Activated CD8-positive, alpha-beta memory T cell treated with anti-CD3 and anti-CD28 coated beads, Interleukin-2, amount 10 ng/mL, durations not matched to agents 7 days and 5 days (primary cell): ENCODE data around the gene XPNPEP3. TPM values are rescaled to one million over a fixed set of nuclear protein-coding genes. Genes with fewer than 3 reads are reported as not detected.

Experiments used
- ATAC-seq: fragments of 150-1000 bp; cut with Tn5 transposase; one replicate; pipeline ENCODE4 v1.10.0; 2021; ENCODE audit warnings: moderate library complexity
- CTCF ChIA-PET: fragments of 350-600 bp; sonication (Branson Sonifier 250); formaldehyde crosslinking; loops from one replicate; lab custom pipeline; 2021; ENCODE audit warnings: antibody characterized with exemption; lab: Charles Lee
- DNase-seq: peaks from one replicate; pipeline ENCODE4 v3.0.0-alpha.2; 2020
- H3K27ac Mint-ChIP-seq: one replicate; pipeline ENCODE4 v1.8.0; 2021; ENCODE audit warnings: mild to moderate bottlenecking, mixed read lengths
- H3K27me3 Mint-ChIP-seq: one replicate; pipeline ENCODE4 v1.8.0; 2021; ENCODE audit warnings: mixed read lengths
- H3K36me3 Mint-ChIP-seq: one replicate; pipeline ENCODE4 v1.8.0; 2021; ENCODE audit warnings: mild to moderate bottlenecking, mixed read lengths
- H3K4me1 Mint-ChIP-seq: one replicate; pipeline ENCODE4 v1.8.0; 2021; ENCODE audit warnings: mixed read lengths
- H3K4me3 Mint-ChIP-seq: one replicate; pipeline ENCODE4 v1.8.0; 2021; ENCODE audit warnings: mild to moderate bottlenecking, moderate library complexity, mixed read lengths
- H3K9me3 Mint-ChIP-seq: one replicate; pipeline ENCODE4 v1.8.0; 2022; ENCODE audit warnings: low read depth, mixed read lengths
- total RNA-seq, 2 experiments: library from RNA; stranded (reverse); gene quantifications; one replicate each; pipeline ENCODE4 v1.2.3, GENCODE V29; 2021

XPNPEP3 gene
- total RNA-seq, 2 experiments from 2014 or later = 11.2 to 12.5 TPM

DNA sequence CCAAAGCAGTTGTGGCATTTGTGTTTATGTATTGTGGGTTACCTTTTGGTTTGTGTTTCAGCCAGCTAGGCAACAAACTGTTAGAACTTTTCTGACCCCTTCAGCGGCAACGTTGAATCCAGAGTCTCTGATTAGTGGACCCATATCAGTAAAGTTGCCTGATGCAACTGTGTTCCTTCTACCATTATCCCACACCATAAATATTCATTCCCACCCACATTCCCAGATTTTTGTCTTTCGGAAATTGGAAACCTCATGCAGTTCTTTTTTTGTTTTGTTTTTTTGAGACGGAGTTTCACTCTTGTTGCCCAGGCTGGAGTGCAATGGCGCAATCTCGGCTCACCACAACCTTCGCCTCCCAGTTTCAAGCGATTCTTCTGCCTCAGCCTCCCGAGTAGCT lies 63.6 kb downstream of the XPNPEP3 start:
- Mint-ChIP-seq H3K4me3 (no peak overlapping the region), H3K4me1 (peaks cover 4% of the 10 kb centered on the region), H3K27me3 (no peaks in the 10 kb centered on the region), H3K27ac (no peak overlapping the region), H3K9me3 (no peaks in the 10 kb centered on the region), H3K36me3 (peaks cover 9% of the 10 kb centered on the region)
- CTCF ChIA-PET = interaction anchor here (4.7 kb wide), 1 partner anchor 317 kb away, joined by 137 read pairs; the partner anchor contains the start of gene CHADL
- ATAC-seq (no peak), DNase-seq (no peak)

DNA sequence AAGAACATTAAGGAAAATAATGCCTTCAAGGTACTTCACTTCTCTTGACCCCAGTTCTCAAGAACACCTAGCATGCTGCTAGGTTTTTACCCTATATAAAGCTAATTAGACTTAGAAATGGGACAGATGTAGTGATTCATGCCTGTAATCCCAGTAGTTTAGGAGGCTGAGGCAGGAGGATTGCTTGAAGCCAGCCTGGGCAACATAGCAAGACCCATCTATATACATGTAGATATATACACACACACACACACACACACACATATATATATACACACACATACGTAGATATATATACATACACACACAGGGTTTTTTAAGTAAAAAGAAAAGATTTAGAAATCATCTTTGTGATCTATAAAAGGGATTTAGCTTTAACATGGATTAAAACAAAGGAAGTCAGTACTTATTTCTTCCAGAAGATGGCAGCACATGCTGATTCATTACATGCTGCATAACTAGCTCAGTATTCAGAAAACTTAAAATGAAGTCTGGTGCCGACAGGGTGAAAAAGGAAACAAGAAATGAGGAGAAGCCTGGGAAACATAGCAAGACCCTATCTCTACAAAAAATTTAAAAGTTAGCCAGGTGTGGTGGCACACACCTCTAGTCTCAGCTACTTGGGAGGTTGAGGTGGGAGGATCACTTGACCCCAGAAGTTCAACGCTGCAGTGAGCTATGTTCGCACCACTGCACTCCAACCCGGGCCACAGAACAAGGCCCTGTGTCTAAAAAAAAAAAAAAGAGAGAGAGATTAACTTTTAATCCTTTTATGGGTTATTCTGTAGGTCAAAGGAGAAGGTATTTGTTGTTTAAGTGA lies 65.7 kb downstream of the XPNPEP3 start:
- Mint-ChIP-seq H3K4me3 (no peak overlapping the region), H3K4me1 (peaks cover 4% of the 10 kb centered on the region), H3K27me3 (no peaks in the 10 kb centered on the region), H3K9me3 (no peaks in the 10 kb centered on the region), H3K36me3 (peaks cover 7% of the 10 kb centered on the region), H3K27ac (peak overlapping the region; percentile 69)
- DNase-seq (no peak), ATAC-seq (peak; percentile 86)
- CTCF ChIA-PET = interaction anchor here (0.6 to 4.7 kb wide), 64 partner anchors 8 to 859 kb away, joined by 3 to 137 read pairs (median 4); partner anchors contain the start of genes CHADL, EP300, RANGAP1 and RBX1

DNA sequence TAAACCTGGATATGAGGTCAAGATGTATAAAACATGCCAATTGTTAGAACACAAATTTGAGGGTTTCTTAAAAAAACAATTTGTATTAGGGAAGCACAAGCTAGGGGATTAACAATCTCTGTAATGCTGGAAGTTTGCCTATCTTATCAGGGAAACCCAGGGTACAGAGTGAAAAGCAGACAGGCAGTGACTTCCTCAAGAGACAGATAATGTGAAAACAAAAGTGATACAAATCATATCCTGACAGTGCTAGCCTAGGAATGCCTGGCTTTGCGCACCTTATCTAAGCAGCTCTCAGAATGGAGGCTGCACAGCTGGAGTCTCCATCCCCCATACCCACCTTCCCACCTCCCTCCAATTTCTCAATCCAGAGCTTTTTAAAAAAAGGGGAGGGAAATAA lies 71.7 kb downstream of the XPNPEP3 start:
- Mint-ChIP-seq H3K36me3 (peaks cover 4% of the 10 kb centered on the region), H3K27ac (no peak overlapping the region), H3K4me3 (no peak overlapping the region), H3K4me1 (no peaks in the 10 kb centered on the region), H3K9me3 (no peaks in the 10 kb centered on the region), H3K27me3 (no peaks in the 10 kb centered on the region)
- ATAC-seq (no peak), DNase-seq (no peak)
- CTCF ChIA-PET = interaction anchor here (1.1 to 5.7 kb wide), 3 partner anchors 23 to 309 kb away, joined by 3 to 34 read pairs (median 3); partner anchors contain the start of gene RBX1

DNA sequence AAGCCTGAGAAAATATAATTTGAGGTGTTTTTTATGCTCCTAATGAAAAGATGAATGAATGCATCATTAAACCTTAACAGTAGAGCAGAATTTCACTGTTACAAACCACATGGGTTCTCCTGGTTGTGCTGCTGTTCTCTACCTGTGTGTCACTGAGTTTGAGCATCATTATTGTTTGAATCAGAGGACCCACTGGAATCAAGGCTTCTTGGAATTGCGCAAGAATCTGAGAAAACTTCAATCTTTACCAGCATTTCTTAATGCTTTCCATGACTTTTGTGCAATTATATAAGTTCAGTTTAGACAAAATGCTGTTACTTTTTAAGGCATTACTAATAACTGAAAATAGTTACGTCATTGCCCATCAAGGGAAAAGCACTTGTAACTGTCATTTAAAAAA lies 75.4 kb downstream of the XPNPEP3 start:
- Mint-ChIP-seq H3K9me3 (no peaks in the 10 kb centered on the region), H3K4me1 (no peaks in the 10 kb centered on the region), H3K36me3 (no peaks in the 10 kb centered on the region), H3K27ac (no peak overlapping the region), H3K4me3 (no peak overlapping the region), H3K27me3 (no peaks in the 10 kb centered on the region)
- CTCF ChIA-PET = interaction anchor here (1.0 to 1.7 kb wide), 2 partner anchors 10 to 305 kb away, joined by 3 to 6 read pairs; no protein-coding TSS in a partner anchor
- DNase-seq = no peak
- no peak for ATAC-seq

DNA sequence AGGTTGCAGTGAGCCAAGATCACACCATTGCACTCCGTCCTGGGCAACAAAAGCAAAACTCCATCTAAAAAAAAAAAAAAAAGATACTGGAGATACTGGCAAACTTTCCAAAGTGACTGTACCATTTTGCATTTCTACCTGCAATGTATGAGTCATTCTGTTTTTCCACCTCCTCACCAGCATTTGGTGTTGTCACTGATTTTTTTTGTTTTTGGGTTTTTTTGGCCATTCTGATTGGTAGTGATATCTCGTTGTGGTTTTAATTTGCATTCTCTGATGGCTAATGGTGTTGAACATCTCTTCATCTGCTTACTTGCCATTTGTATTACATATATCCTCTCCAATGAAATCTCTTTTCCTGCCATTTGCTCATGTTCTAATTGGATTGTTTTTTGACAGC lies 82.3 kb downstream of the XPNPEP3 start:
- CTCF ChIA-PET = no interaction called here
- Mint-ChIP-seq H3K9me3 (no peaks in the 10 kb centered on the region), H3K27me3 (no peaks in the 10 kb centered on the region), H3K36me3 (no peaks in the 10 kb centered on the region), H3K27ac (no peak overlapping the region), H3K4me3 (no peak overlapping the region), H3K4me1 (peaks cover 5% of the 10 kb centered on the region)
- ATAC-seq (no peak), DNase-seq (no peak)

DNA sequence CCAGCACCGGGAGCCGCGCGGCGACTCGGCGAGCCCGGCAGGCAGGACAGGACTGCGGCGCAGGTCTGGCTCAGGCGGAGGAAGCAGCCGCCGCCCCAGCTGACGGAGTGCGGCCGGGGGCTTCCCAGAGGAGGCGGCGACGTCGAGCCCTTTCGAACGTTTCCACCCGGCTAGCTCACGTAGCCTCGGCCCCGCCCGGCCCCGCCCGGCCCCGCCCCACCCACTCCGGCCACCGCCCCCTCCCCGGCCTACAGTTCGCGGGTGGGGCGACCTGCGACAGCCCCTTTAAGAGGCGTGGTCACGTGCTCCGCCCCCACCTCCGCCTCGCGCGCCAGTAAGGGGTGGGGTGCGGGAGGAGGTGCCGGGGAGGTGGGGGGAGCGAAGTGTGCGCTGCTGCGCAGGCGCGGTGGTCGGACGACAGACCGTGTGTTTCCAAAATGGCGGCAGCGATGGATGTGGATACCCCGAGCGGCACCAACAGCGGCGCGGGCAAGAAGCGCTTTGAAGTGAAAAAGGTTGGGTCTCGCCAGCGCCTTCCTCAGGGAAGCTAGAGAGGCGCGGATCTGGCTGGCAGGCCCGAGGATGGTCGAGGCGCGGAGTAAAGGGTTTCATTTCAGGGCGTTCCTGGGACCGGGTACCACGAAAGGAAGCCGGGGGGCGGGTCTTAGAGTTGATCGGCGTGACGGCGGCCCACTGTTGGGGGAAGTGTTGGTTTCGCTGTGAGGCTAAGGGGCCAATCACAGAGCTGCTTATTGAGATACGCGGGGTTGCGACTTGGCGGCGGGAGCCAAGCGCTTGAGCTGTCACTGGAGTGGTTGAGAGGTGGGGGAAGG lies 94.2 kb downstream of the XPNPEP3 start, which contains the start of gene RBX1:
Gene RBX1, plus strand, starts transcription at position 417 of the 833 bp plus-strand sequence. Its CDS starts 21 bp downstream, at position 438.
- Mint-ChIP-seq H3K4me1 (peaks cover 39% of the 10 kb centered on the region), H3K4me3 (peak within 1 kb of the TSS; percentile 96), H3K27ac (peak within 1 kb of the TSS; percentile 98), H3K36me3 (peaks cover 31% of the 10 kb centered on the region), H3K9me3 (no peaks in the 10 kb centered on the region), H3K27me3 (no peaks in the 10 kb centered on the region)
- CTCF ChIA-PET = interaction anchor here (0.7 to 3.7 kb wide), 7 partner anchors 23 to 287 kb away, joined by 3 to 27 read pairs (median 4); partner anchors contain the start of gene EP300
- peak; percentile 82 for ATAC-seq
- peak; percentile 99 for DNase-seq

DNA sequence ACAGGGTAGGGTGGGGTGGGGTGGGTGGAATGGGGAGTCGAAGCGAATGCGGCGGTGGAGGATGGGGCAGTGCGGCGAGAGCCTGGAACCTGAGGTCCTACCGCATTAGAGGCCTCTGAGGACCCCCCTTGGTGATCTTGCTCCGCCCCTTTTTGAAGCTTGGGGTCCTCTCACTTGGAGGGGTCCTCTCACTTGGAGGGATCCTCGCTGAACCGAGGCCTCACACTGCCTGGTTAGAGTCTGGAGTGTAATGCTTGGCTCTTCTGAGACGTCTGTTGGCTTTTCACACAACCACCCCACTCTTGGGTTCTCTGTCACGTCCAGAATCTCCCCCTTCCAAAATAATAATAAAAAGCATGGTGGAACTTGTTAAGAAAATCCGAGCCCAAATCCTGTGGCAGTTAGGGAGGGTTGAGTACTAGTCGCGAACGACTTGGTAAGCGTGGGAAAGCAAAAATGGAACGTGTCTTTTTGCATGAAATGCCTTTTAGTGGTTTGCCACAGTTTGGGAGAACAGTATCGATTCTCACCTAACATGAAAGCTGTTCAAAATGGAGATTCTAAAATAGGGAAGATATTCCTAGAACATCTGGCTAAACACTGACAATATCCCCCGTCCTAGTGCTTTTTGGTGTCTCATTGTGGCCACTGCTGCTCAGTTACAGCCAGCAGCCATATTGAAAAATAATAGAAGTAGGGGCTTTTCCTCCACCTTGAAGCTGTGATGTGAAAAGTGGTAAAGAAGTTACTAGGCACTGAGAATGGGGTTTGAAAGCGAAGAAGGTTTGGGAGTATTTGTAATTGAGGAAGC lies 95.1 kb downstream of the XPNPEP3 start:
- CTCF ChIA-PET = interaction anchor here (1.3 to 3.7 kb wide), 6 partner anchors 30 to 286 kb away, joined by 3 to 27 read pairs (median 6); partner anchors contain the start of gene EP300
- peaks cover 35% of the 10 kb centered on the region for H3K4me1 Mint-ChIP-seq
- peak; percentile 3 for ATAC-seq
- peak overlapping the region; percentile 98 for H3K27ac Mint-ChIP-seq
- peak overlapping the region; percentile 96 for H3K4me3 Mint-ChIP-seq
- H3K36me3 Mint-ChIP-seq = peaks cover 31% of the 10 kb centered on the region
- DNase-seq = no peak
- H3K27me3 Mint-ChIP-seq = no peaks in the 10 kb centered on the region
- no peaks in the 10 kb centered on the region for H3K9me3 Mint-ChIP-seq

DNA sequence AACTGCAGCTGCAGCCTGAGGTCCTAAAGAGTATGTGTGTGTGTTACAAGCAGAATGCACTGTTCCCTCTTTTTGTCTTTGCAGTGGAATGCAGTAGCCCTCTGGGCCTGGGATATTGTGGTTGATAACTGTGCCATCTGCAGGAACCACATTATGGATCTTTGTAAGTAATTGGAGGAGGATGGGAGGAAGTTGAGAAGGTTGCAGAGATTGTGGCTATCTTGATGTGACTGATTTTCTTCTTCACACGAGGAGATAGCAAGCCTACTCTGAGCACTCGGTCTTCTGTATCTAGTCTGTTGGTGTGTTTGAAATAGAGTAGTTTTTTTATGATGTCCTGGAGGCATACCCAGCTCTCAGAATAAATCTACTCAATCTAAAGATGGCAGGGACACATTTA lies 96.5 kb downstream of the XPNPEP3 start:
- Mint-ChIP-seq H3K27ac (peak overlapping the region; percentile 45), H3K27me3 (no peaks in the 10 kb centered on the region), H3K4me3 (peak overlapping the region; percentile 96), H3K4me1 (peaks cover 35% of the 10 kb centered on the region), H3K9me3 (no peaks in the 10 kb centered on the region), H3K36me3 (peaks cover 38% of the 10 kb centered on the region)
- CTCF ChIA-PET = interaction anchor here (3.7 kb wide), 1 partner anchor 31 kb away, joined by 27 read pairs; no protein-coding TSS in a partner anchor
- ATAC-seq (no peak), DNase-seq (no peak)

DNA sequence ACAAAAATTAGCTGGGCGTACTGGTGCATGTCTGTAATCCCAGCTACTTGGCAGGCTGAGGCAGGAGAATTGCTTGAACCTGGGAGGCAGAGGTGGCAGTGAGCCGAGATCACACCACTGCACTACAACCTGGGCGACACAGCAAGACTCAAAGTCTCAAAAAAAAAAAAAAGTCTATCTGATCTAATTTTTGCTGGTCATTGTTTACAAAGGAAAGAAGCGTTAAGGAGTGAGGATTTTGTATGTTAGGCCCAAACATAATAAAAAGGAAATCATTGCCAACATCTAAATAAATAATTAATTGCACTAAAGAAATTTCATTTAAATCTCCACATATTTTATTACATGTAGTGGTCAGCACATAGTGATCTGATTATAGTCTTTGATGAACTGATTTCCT lies 97.2 kb downstream of the XPNPEP3 start:
- no peak for ATAC-seq
- H3K27me3 Mint-ChIP-seq = no peaks in the 10 kb centered on the region
- H3K9me3 Mint-ChIP-seq = no peaks in the 10 kb centered on the region
- H3K4me3 Mint-ChIP-seq = no peak overlapping the region
- peaks cover 35% of the 10 kb centered on the region for H3K4me1 Mint-ChIP-seq
- H3K27ac Mint-ChIP-seq = peak overlapping the region; percentile 56
- no peak for DNase-seq
- H3K36me3 Mint-ChIP-seq = peaks cover 38% of the 10 kb centered on the region
- CTCF ChIA-PET = interaction anchor here (3.7 kb wide), 1 partner anchor 32 kb away, joined by 27 read pairs; no protein-coding TSS in a partner anchor

DNA sequence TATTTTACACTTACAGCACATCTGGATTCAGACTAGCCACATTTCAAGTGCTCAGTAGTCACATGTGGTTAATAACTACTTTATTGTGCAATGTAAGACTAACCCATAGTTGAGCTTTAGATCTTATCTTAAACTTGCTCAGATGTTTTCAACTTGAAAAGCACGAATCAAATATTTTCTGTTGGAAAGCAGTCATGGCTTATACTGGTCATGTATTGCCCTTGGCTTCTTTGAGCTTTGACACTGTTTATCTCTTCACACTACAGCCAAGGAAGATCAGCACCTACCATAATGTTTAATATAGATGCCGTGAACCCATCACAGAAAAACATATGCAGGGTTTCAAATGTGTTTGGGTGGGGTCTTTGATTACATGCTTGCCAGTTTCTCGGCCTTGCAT lies 98.6 kb downstream of the XPNPEP3 start:
- ATAC-seq = no peak

DNA sequence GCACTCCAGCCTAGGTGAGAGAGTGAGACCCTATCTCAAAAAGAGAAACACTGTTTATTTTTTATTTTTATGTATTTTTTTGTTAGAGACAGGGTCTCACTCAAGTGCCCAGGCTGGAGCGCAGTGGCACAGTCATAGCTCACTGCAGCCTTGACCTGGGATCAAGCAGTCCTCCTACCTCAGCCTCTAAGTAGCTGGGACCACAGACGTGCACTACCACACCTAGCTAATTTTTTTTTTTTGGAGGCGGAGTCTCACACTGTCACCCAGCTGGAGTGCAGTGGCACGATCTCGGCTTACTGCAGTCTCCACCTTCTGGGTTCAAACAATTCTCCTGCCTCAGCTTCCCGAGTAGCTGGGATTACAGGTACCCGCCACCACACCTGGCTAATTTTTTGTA lies 100.7 kb downstream of the XPNPEP3 start:
- Mint-ChIP-seq H3K4me1 (peaks cover 29% of the 10 kb centered on the region), H3K36me3 (peaks cover 44% of the 10 kb centered on the region), H3K4me3 (no peak overlapping the region), H3K9me3 (no peaks in the 10 kb centered on the region), H3K27ac (no peak overlapping the region), H3K27me3 (no peaks in the 10 kb centered on the region)
- DNase-seq (no peak), ATAC-seq (no peak)
- CTCF ChIA-PET = interaction anchor here (0.5 kb wide), 1 partner anchor 131 kb away, joined by 3 read pairs; no protein-coding TSS in a partner anchor

More for the DNA sequence above, 98.6 kb downstream of the XPNPEP3 start:
- Mint-ChIP-seq H3K27ac (no peak overlapping the region), H3K36me3 (peaks cover 42% of the 10 kb centered on the region), H3K9me3 (no peaks in the 10 kb centered on the region), H3K4me3 (no peak overlapping the region), H3K4me1 (peaks cover 31% of the 10 kb centered on the region), H3K27me3 (no peaks in the 10 kb centered on the region)
- DNase-seq = no peak
- CTCF ChIA-PET = no interaction called here

DNA sequence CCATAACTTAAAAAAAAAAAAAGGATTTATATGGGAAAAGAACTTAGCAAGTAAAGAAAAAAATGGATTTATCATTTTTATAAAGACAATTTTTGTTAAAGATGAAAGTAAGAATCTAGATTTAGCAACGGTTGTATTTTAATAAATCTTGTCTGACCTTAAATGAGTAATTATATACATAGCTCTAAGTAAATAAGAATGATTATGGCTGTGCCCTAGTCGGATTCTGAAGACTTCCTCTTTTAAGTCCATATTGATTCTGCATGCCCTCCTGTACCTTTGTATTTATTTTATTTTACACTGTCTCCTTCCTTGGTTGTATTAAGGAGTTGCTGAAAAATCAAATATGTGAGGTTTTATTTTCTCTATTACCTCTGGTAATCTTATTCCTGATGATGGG lies 101.4 kb downstream of the XPNPEP3 start:
- Mint-ChIP-seq H3K9me3 (no peaks in the 10 kb centered on the region), H3K27me3 (no peaks in the 10 kb centered on the region), H3K4me1 (peaks cover 23% of the 10 kb centered on the region), H3K36me3 (peaks cover 46% of the 10 kb centered on the region), H3K27ac (no peak overlapping the region), H3K4me3 (no peak overlapping the region)
- ATAC-seq (no peak), DNase-seq (no peak)
- CTCF ChIA-PET = no interaction called here
